ENCODE data around the gene TP53AIP1. TPM values are rescaled to one million over a fixed set of nuclear protein-coding genes. Genes with fewer than 3 reads are reported as not detected.

TP53AIP1 gene
- total RNA-seq, 1 donor: not detected

DNA sequence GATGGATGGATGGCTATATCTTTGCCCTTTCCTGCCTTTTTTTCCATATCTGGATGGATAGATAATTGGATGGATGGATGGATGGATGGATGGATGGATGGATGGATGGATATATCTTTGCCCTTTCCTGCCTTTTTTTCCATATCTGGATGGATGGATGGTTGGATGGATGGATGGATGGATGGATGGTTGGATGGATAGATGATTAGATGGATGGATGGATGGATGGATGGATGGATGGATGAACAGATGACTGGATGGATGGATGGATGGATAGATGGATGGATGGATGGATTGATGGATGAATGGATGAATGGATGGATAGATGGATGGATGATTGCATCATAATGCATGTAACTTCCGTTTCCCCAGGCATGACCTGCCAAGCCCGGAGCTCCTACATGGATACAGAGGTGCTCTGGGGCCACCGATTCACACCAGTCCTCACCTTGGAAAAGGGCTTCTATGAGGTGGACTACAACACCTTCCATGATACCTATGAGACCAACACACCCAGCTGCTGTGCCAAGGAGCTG is 26.6 kb downstream of the TP53AIP1 start:
- no peak overlapping the region for H3K4me3 ChIP-seq (ENCODE audit: low read depth, low read length)
- DNase-seq (ENCODE audit: low read depth): no peak
- TF ChIP-seq, protein P1, sequence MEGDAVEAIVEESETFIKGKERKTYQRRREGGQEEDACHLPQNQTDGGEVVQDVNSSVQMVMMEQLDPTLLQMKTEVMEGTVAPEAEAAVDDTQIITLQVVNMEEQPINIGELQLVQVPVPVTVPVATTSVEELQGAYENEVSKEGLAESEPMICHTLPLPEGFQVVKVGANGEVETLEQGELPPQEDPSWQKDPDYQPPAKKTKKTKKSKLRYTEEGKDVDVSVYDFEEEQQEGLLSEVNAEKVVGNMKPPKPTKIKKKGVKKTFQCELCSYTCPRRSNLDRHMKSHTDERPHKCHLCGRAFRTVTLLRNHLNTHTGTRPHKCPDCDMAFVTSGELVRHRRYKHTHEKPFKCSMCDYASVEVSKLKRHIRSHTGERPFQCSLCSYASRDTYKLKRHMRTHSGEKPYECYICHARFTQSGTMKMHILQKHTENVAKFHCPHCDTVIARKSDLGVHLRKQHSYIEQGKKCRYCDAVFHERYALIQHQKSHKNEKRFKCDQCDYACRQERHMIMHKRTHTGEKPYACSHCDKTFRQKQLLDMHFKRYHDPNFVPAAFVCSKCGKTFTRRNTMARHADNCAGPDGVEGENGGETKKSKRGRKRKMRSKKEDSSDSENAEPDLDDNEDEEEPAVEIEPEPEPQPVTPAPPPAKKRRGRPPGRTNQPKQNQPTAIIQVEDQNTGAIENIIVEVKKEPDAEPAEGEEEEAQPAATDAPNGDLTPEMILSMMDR (IDR thresholded peaks at IDR 0.05; ENCODE audit: insufficient read depth, low read depth, low read length): no peak

DNA sequence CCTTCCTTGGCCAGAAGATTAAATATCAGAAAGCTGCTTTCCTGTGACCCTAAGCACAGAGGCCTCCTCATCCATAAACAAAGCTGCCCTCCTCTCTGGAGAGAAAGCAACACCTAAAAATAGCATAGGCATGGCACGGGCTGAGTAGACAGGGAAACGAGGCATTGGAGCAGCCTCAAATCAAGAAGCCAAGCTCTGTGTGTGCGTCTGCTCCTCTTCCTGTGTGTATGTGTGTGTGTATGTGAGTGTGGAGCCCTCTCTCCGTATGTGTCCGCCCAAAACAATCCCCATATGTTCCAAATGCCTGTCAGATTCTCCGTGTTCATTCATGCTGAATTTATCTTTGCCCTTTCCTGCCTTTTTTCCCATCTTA is 27.5 kb downstream of the TP53AIP1 start:
- TF ChIP-seq, protein P1 (IDR thresholded peaks at IDR 0.05; ENCODE audit: insufficient read depth, low read depth, low read length): no peak
- no peak for DNase-seq (ENCODE audit: low read depth)
- H3K4me3 ChIP-seq (ENCODE audit: low read depth, low read length): no peak overlapping the region

DNA sequence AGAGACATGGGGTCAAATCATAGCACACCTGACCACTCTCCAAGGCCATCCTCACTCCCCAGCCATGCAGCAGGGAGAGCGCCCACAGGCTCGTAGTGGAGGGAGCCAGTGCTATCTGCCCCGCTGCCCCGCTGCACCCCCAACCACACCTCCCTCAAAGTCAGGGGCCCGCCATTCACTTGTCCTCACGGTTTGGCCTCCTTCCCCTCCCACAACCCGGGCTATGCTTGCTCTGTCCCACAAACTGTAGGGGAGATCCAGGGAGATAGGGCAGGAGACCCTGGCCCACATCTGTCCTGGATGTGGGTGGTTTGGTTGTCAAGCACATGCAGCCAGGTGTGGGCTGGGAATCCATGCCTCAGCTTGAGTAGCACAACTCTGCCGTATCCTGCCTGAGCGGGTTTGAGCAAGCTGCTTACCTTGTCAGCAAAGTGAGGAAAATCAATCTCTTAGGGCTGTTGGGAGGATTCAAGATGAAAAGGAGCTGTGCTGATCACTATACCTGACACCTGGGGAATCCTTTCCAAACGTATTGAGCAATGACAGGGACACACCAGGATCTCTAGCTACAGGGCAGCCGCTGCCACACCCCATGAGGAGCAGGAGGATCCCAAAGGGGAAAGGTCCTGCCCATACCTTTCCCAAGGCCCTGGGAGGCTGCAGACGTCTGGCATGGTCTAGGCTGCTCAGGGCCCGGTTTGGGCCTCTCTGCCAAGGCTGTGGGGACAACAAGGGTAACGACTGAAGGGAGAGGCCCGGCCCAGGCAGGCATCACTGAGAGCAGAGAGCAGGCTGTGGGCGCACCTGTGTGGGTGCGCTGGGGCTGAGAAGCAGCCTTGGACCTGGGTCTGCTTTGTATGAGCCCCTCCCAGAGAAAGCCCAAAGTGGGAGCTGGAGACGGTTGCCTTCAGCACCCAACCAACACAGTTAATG is 28.2 kb downstream of the TP53AIP1 start:
- no peak overlapping the region for H3K4me3 ChIP-seq (ENCODE audit: low read depth, low read length)
- no peak for DNase-seq (ENCODE audit: low read depth)
- TF ChIP-seq, protein P1 (IDR thresholded peaks at IDR 0.05; ENCODE audit: insufficient read depth, low read depth, low read length): no peak

DNA sequence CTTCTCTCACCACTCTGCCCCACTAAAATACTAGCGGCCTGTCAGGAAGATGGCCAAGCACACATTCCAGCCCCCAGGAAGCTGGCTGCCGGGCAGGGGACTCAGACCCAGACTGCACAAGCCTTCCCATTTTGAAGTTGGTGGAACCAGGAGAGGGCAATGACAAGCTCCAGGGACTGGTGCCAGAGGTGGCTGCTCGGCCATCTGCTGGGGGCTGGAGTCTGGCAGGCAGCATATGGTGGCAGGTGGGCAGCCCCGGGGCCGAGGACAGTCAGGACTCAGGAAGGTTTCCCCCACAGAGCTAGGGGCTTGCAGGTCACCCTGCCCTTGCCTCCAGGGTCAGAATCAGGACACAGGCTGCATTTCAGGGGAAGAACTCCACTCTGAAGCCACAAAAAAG is 28.9 kb downstream of the TP53AIP1 start:
- no peak for DNase-seq (ENCODE audit: low read depth)
- TF ChIP-seq, protein P1 (IDR thresholded peaks at IDR 0.05; ENCODE audit: insufficient read depth, low read depth, low read length): no peak
- H3K4me3 ChIP-seq (ENCODE audit: low read depth, low read length): no peak overlapping the region

DNA sequence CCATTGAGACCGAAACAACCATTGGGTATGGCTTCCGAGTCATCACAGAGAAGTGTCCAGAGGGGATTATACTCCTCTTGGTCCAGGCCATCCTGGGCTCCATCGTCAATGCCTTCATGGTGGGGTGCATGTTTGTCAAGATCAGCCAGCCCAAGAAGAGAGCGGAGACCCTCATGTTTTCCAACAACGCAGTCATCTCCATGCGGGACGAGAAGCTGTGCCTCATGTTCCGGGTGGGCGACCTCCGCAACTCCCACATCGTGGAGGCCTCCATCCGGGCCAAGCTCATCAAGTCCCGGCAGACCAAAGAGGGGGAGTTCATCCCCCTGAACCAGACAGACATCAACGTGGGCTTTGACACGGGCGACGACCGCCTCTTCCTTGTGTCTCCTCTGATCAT is 31.0 kb downstream of the TP53AIP1 start:
- no peak overlapping the region for H3K4me3 ChIP-seq (ENCODE audit: low read depth, low read length)
- TF ChIP-seq, protein P1 (IDR thresholded peaks at IDR 0.05; ENCODE audit: insufficient read depth, low read depth, low read length): no peak
- DNase-seq (ENCODE audit: low read depth): no peak

DNA sequence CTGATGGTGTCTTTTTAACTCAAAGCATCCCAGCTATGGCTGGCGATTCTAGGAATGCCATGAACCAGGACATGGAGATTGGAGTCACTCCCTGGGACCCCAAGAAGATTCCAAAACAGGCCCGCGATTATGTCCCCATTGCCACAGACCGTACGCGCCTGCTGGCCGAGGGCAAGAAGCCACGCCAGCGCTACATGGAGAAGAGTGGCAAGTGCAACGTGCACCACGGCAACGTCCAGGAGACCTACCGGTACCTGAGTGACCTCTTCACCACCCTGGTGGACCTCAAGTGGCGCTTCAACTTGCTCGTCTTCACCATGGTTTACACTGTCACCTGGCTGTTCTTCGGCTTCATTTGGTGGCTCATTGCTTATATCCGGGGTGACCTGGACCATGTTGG is 31.4 kb downstream of the TP53AIP1 start:
- TF ChIP-seq, protein P1 (IDR thresholded peaks at IDR 0.05; ENCODE audit: insufficient read depth, low read depth, low read length): no peak
- no peak for DNase-seq (ENCODE audit: low read depth)
- H3K4me3 ChIP-seq (ENCODE audit: low read depth, low read length): no peak overlapping the region

Measured in fibroblast of villous mesenchyme (primary cell).